ENCODE data around the gene POU2AF1.
"Not testable (repeated sequence)": the region's sequence is repeated elsewhere in the genome, so short reads cannot be mapped to it uniquely, and the experiment has no call there.

Gene POU2AF1

DNA sequence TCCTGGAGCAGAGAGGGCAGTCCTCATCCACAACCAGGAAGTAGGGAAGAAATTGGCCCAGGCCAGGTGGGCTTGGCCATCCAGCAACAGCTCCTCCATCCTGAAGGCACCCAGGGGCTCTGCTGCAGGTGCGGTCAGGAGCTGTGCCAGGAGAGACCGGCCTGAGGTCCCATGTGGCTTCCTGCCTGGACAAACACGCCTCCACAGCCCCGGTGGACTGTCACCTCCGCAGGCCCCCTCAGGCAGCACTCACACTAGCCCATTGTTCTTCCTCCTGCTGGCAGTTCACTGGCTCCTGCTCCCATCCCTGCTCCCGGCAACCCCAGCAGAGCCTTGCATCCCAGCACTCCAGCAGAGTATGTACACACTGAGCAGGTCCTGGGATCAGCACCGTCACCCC, 16.0 kb upstream of the POU2AF1 start:
- no peak for DNase-seq (ENCODE audit: low read depth)
- no peak overlapping the region for H3K4me3 ChIP-seq (ENCODE audit: low read depth, low read length)
- TF ChIP-seq, protein P1, sequence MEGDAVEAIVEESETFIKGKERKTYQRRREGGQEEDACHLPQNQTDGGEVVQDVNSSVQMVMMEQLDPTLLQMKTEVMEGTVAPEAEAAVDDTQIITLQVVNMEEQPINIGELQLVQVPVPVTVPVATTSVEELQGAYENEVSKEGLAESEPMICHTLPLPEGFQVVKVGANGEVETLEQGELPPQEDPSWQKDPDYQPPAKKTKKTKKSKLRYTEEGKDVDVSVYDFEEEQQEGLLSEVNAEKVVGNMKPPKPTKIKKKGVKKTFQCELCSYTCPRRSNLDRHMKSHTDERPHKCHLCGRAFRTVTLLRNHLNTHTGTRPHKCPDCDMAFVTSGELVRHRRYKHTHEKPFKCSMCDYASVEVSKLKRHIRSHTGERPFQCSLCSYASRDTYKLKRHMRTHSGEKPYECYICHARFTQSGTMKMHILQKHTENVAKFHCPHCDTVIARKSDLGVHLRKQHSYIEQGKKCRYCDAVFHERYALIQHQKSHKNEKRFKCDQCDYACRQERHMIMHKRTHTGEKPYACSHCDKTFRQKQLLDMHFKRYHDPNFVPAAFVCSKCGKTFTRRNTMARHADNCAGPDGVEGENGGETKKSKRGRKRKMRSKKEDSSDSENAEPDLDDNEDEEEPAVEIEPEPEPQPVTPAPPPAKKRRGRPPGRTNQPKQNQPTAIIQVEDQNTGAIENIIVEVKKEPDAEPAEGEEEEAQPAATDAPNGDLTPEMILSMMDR (conservative IDR thresholded peaks at IDR 0.05; ENCODE audit: low read depth, low read length) = no peak

DNA sequence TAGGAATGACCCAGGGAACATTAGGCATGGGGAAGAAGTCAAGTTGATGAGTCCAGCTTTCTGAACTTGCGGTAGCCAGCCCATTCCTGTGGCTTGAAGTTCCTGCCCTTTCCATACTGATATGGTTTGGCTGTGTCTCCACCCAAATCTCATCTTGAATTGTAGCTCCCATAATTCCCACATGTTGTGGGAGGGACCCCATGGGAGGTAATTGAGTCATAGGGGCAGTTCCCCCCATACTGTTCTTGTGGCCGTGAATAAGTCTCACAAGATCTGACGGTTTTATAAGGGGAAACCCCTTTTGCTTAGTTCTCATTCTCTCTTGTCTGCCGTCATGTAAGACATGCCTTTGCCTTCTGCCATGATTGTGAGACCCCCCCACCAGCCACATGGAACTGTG, 15.1 kb upstream of the POU2AF1 start:
- not testable (repeated sequence) for H3K4me3 ChIP-seq (ENCODE audit: low read depth, low read length); DNase-seq (ENCODE audit: low read depth)

DNA sequence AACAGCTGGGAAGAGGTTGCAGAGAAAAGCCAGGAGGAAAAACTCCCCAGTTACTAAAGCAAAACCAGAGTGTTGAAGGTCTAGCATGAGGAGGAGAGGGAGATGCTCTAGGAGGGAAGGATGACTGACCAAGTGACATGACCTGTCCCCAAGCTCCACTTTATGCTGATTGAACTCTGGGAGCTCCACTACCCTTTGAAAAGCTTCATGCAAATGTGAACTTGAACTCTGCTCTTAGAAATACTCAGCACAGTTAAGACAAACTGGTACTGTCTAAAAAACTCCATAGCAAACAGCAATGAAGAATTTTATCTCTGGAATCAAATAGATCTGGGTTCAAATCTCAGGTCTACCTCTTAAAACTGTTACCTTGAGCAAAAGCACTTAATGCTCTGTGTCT, 14.5 kb upstream of the POU2AF1 start:
- TF ChIP-seq, protein P1 (conservative IDR thresholded peaks at IDR 0.05; ENCODE audit: low read depth, low read length) = no peak
- DNase-seq (ENCODE audit: low read depth) = no peak
- H3K4me3 ChIP-seq (ENCODE audit: low read depth, low read length) = no peak overlapping the region

DNA sequence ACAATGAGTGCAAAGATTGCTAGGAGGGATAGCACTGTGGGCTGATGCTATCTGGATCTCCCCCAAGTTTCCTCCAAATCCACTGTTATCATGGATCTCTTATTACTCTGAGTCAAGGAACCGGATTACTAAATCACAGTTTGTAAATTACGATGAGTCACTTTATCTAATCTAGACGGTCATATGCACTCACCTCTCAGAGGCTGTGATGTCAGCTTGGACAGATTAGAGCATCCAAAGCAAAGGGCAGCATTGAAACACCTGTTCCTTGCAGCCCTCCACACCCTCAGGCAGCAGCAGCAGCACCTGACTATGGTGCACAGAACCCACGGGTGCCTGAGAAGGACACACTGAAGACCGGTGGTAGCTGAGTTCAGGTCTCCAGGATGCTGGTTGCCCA, 14.0 kb upstream of the POU2AF1 start:
- TF ChIP-seq, protein P1 (conservative IDR thresholded peaks at IDR 0.05; ENCODE audit: low read depth, low read length) = no peak
- H3K4me3 ChIP-seq (ENCODE audit: low read depth, low read length) = no peak overlapping the region
- DNase-seq (ENCODE audit: low read depth) = no peak

DNA sequence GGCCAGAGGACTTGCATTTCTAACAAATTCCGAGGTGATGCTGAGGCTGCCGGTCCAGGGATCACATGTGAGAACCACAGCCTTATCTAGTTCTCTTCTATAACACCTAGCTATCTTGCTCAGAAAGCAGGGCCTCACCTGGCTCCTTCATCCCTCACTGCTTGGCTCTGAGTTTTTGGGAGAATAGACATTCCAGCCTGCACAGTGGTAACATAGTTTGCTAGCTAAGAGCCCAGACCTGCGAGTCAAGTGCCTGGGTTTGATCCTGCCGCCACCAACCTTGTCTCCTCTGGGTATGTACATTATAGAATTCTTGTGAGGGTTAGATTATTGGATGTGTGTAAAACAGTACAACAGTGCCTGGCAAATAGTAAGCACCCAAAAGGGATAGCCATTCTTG, 13.5 kb upstream of the POU2AF1 start:
- TF ChIP-seq, protein P1 (conservative IDR thresholded peaks at IDR 0.05; ENCODE audit: low read depth, low read length) = no peak
- no peak for DNase-seq (ENCODE audit: low read depth)
- no peak overlapping the region for H3K4me3 ChIP-seq (ENCODE audit: low read depth, low read length)

DNA sequence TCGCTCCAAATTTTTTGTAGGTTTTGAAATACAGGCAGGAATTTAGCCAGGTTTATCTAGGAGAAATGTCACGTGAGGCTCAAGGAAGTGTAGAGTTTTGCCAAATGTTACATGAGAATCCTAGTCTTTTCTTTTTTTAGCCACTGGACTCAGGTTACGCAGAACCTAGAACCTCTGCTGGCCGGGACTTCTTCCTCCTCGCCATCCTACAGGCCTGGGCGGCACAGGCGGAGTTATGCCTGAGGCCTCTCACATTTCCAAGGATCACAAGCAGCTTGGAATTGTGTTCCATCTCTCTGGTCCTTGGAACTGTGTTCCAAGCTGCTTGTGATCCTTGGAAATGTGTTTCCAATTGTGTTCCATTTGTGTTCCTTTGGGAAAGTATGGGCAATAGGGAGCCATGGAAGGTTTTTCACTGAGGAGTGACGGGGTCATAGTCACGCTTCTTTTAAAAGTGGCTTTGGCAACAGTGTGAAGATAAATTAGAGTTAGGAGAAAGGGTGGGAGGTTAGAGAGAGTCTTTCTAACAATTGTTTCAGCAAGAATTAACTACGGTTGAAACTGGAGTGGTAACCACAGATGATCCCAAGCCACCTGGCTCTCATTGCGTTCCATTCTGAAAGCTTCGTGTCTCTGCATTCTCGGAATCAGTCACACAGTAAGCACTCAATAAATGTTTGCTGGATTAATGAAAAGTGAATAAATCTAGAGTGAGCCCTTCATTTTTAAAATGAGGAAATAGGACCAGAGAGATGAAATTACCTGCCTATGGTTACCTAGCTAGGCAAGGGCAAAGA, 12.5 kb upstream of the POU2AF1 start:
- TF ChIP-seq, protein P1 (conservative IDR thresholded peaks at IDR 0.05; ENCODE audit: low read depth, low read length) = no peak
- DNase-seq (ENCODE audit: low read depth) = no peak
- no peak overlapping the region for H3K4me3 ChIP-seq (ENCODE audit: low read depth, low read length)

DNA sequence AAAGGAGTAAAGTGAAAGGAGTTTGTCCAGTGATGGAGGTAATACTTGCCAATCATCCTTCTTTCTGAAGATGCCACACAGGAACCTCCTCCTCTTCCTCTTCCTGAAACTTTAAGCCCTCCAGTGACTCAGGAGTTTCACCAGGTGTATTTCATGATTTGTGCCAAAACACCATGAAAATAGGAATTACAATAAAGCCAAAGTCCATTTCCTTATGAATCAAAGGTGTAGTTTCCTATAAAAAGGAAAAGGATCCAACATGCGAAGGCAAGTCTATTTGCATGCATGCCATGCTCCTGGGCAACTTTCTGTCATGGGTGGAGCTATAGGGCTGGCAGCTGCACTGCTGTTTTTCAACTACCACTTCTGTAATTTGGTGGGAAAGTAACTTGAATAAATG, 9.8 kb upstream of the POU2AF1 start:
- no peak for DNase-seq (ENCODE audit: low read depth)
- H3K4me3 ChIP-seq (ENCODE audit: low read depth, low read length) = no peak overlapping the region
- TF ChIP-seq, protein P1 (conservative IDR thresholded peaks at IDR 0.05; ENCODE audit: low read depth, low read length) = no peak
